Inferior parietal cortex (tissue), 1 donor: Measurements from ENCODE around the gene SMPX.
A peak's percentile ranks its signal among the peaks of the same experiment; 100 is the strongest.
"Not testable (repeated sequence)": the region's sequence is repeated elsewhere in the genome, so short reads cannot be mapped to it uniquely, and the experiment has no call there.

Source experiments
- DNase-seq: peaks from one replicate; pipeline ENCODE4 v3.0.0-alpha.2; 2016; ENCODE audit errors: extremely low spot score

The SMPX gene

DNA sequence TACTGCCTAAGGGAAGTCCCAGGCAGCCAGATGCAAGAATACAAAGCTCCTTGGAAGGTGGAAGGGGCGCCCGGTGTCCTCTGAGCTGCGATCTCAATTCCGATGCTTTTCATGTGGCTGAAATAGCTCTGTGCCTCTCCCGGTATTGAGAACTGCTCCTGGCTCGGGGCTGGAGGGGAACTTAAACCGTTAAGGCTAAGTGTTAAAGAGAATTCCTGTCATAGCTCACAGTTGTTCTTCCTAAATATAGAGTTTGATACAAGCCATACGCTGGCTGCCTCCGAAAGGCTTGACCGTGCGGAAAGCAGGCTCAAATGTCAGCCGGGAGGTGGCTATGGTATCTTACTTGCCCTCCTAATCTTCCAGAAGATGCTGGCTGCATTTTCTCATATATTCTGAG, at the start of gene SMPX:
Gene SMPX (minus strand): TSS at position 157 of the 400 bp plus-strand sequence. CDS start 3,826 bp downstream, outside the sequence.
- no peak for DNase-seq

DNA sequence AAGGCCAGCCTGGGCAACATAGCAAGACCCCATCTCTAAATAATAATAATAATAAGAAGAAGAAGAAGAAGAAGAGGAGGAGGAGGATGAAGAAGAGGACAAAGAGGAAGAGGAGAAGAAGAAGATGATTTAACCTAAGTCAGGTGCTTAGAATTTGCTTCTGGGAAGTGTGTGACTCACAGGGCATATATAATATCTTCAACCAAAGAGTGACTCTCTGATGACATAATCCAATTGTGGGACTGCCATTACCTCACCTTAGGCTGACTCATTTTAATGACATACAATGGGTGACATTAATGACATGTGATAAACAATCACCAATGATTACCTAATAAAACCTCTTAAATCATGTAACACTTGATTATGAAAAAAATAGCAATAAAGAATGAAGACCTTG, 48.8 kb upstream of the SMPX start:
- DNase-seq, result no peak

DNA sequence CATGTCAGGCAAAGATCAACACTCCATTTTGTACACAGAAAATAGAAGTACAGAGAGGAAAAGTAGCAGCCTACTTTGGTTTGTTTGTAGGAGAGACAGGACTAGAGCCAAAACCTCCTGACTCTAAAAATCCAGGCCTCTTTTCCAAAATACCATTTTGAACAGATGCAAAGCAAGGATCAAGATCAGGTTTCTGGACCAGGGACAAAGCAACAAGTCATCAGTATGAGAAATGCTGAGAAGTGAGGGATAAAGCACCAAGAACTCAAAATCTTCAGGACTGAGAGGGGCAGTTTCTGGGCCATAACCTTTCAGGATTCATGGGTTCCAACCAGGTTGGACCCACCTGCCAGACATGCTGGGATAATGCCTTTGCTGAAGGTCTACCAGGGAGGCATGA, 44.9 kb upstream of the SMPX start:
- DNase-seq, result no peak

DNA sequence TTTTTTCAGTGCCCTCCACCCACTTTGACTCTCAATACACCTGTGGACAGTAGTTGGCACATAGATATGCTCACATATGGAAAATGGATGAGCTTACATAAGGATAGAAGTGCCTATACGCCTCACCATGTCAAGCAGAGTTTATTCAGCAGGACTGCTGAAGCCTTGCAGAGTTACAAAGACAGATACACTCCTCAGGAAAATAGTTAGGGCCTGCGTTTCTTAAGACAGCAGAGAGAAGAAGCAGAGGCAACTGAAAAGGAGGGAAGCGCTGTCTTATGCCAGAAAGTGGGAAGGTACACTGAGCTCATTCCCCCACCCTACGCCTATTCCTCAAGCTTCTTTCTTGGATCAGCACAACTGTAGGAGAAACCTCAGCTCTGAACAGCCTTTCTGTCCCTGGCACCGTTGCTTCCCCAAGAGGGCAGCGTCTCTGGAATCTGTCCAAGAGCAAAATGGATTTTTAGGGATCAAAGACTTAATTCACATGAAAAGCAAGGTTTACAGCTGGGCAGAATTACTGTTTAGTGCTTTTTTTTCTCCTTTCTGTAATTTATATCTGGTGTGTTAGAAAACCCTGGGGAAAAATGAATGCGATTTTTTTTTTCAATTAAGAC, 44.2 kb upstream of the SMPX start:
- no peak for DNase-seq

DNA sequence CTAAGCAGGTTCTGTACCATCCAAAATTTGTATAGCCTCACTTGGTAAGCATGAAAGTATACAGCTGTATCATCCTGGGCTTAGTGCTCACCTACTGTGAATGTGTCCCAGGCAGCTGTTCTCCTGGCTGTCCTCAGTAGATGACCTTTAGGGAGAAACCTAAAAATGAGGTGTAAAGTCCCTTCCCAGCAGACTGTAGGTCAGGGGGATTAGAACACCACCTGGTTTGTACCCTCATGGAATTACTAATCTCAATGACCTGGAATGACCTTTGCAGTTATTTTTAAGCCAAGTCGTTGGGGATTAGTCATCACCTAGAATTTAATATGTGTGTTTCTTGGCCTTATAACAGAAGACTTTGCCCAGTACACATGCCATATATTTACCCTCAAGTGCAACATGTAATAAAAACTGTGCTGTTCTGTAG, 42.4 kb upstream of the SMPX start:
- no peak for DNase-seq

DNA sequence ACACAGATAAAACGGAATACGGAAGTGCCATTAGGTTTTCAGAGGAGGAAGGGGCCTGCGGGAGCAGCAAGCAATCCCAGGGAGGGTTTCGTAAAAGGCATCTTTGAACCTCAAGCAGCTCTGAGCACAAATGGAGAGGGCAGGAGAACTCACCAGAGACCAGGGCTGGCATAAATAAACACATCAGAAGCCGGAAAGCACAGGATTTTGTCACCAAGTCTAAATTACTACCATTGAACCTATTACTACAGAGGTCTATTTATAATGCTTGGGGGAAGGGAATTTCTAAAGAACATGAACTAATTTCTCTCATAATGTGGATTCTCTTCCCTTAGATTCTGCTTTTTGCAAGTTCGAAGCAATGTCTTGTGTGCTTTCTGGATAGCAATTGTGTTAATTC, 41.9 kb upstream of the SMPX start:
- DNase-seq, result no peak

GRCh38 chrX:21798677-21799219, 40.8 kb upstream of the SMPX start:
- no peak for DNase-seq

GRCh38 chrX:21781976-21782375, 24.1 kb upstream of the SMPX start:
- no peak for DNase-seq

- DNase-seq, result no peak
Observed at GRCh38 chrX:21781525-21781924, 23.6 kb upstream of the SMPX start.

- no peak for DNase-seq
Observed at GRCh38 chrX:21779095-21779494, 21.2 kb upstream of the SMPX start.

DNA sequence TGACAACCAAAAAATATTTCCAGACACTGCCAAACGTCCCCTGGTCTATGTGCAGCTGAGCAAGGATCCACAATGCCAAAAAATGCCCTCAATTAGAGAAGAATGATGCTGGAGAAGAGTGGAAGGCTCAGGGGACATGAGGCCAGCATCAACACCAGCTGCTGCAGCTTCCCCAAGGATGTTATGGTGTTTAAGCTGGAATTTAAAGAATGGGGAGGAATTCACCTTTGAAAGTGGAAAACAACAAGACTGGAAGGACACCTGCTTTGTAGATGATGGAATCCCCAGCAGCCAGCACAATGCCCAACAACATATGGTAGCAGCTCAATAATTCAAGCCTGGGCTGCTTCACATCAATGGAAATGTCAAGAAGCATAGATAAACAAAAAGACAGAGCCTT, 20.3 kb upstream of the SMPX start:
- DNase-seq, result no peak

DNA sequence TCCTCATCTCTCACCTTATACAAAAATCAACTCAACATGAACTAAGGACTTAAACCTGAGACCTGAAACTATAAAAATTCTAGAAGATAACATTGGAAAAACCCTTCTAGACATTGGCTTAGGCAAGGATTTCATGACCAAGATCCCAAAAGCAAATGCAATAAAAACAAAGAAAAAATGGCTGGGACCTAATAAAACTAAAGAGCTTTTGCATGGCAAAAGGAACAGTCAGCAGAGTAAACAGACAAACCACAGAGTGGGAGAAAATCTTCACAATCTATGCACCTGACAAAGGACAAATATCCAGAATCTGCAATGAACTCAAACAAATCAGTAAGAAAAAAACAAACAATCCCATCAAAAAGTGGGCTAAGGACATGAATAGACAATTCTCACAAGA, 17.2 kb upstream of the SMPX start:
- not testable (repeated sequence) for DNase-seq

DNA sequence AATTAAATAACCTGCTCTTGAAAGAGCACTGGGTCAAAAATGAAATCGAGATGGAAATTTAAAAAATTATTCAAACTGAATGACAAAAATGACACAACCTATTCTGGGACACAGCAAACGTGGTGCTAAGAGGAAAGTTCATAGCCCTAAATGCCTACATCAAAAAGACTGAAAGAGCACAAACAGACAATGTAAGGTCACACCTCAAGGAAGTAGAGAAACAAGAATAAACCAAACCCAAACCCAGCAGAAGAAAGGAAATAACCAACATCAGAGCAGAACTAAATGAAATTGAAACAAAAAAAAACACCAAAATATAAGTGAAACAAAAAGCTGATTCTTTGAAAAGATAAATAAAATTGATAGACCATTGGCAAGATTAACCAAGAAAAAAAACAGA, 15.1 kb upstream of the SMPX start:
- DNase-seq, result not testable (repeated sequence)

GRCh38 chrX:21770631-21771321, 12.9 kb upstream of the SMPX start:
- no peak for DNase-seq

GRCh38 chrX:21766101-21766500, 8.2 kb upstream of the SMPX start:
- DNase-seq, result no peak

DNA sequence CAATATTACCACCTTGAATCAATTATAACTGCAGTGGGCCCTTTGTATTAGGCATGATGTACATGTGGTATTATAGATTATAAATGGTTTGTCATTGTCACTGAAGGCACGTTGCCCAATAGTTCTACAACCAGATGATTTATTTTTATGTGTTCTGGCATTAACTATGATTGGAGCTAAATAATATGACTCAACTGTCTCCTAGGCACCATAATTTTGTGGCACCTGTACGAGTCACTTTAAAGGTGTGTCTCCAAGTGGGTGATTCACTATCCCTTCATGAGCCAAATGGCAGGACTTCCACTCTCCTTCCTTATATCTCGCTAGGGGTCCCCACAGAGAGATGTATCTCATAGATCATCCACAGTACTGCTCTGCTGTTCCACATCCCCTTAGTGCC, 6.1 kb upstream of the SMPX start:
- no peak for DNase-seq

- no peak for DNase-seq
Observed at GRCh38 chrX:21758488-21758887, 572 bp upstream of the SMPX start.

- no peak for DNase-seq
Observed at GRCh38 chrX:21756785-21757529, 959 bp downstream of the SMPX start.

DNA sequence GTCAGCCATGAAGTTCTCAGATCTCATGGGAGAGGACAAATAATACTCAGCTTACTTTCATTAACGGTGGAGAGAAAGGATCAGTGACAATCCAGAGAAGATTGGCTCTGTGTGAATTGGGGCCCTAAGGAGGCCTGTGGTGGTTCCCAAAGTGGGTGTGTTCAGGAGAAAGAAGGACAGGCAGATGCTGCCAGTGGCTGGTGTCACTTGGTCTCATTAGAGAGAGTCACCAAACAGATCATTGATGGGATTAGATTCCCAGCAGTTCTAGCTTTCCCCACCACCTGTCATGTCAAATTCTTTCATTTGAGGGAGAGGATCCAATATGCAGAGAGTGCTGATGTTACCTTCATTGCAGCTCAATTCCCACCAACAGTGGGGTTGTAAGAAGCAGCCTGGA, 8.0 kb downstream of the SMPX start:
- no peak for DNase-seq

DNA sequence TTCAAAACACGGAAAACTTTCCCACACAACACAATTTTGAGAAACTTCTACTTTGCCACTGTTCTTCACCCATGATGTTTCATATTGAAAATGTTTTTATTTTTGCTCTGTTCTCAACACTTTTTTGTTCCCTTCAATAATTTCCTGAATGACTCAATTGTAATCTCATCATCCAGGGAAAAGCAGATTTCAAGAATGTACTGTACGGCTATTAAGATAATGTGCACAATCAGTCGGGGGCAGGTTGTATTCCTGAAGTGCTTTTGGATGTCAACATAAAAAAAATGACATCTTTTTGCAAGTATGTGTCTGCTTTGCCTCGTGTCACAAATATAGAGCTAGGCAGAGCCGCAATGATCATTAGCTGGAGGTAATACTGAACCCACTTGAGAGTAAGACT, 9.7 kb downstream of the SMPX start:
- DNase-seq, result no peak

DNA sequence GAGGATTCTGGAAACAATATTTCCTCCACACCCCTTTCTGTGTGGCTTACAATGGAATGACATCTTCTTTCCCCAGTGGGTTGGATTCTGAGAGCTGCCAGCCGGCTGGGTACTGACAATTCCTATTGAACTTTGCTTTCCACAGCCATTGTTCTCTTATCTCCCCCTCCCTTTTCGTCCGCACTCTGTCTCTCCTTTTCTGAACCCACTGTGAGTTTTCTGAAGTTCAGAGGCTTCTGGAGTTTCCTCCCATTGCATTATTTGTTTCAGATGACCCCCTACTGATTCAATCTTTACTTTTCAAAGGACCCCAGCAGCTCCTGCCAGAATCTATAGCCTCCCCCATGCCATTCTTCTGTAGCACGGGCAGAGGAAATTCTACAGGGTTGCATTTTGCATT, 10.4 kb downstream of the SMPX start:
- DNase-seq, result peak; percentile 31

DNA sequence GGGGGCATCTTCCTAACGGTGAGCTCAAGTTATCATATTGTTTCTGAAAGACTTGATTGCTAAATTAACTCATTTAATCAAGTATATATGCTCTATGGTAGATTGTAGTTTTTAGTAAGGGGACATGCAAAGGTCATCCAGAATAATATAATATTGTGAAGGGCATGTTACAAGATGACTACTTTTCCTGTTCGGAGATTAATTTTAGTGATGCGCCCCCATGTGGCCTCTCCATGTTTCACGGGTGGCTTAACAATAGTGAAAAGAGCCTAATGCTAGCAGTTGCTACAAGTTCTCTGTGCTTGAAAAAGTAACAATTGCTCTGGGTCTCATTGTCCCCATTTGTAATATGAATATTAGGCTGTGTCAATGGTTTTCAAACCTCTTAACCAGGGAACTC, 12.2 kb downstream of the SMPX start:
- DNase-seq, result peak; percentile 51

DNA sequence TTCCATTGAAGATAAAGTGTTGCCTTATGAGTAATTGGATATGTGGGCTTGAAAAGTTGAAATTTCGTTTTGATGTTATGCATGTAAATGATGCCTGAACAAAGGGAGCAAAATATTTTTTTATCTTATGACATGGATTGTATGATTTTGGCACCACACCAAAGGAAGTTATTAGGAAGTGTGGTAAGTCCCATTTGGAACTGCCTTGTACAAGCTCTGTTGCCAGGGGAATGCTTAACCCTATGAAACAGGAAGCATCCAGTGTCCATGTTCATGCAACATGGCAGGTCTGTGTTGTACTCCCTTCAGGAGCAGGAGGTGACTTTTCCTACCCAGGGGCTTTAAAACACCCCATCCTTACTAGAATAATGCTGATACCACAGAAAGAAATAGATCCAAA, 13.2 kb downstream of the SMPX start:
- no peak for DNase-seq
